Measurements from ENCODE around the gene ADAM15.
A peak's percentile ranks its signal among the peaks of the same experiment; 100 is the strongest.

- no peak for TF ChIP-seq SRF (IDR thresholded peaks at IDR 0.05; ENCODE audit: low read depth, low read length)
- no peak for TF ChIP-seq POLR2A (IDR thresholded peaks at IDR 0.05; ENCODE audit: control extremely low read depth in 1 of 2, low read depth in 2 of 2, low read length in 2 of 2)
- no peak for TF ChIP-seq JUN (IDR thresholded peaks at IDR 0.05; ENCODE audit: low read depth, low read length)
- TF ChIP-seq EZH2 (IDR thresholded peaks at IDR 0.05; ENCODE audit: low read depth, low read length, severe bottlenecking) = no peak
- TF ChIP-seq ATF3 (IDR thresholded peaks at IDR 0.05; ENCODE audit: insufficient read depth, low read depth, low read length) = no peak; the same call in 1 of the 2 replicates
- TF ChIP-seq NRF1 (IDR thresholded peaks at IDR 0.05; ENCODE audit: low read depth, low read length) = peak; percentile 42; the same call in 1 of the 2 replicates
- TF ChIP-seq, protein P1, sequence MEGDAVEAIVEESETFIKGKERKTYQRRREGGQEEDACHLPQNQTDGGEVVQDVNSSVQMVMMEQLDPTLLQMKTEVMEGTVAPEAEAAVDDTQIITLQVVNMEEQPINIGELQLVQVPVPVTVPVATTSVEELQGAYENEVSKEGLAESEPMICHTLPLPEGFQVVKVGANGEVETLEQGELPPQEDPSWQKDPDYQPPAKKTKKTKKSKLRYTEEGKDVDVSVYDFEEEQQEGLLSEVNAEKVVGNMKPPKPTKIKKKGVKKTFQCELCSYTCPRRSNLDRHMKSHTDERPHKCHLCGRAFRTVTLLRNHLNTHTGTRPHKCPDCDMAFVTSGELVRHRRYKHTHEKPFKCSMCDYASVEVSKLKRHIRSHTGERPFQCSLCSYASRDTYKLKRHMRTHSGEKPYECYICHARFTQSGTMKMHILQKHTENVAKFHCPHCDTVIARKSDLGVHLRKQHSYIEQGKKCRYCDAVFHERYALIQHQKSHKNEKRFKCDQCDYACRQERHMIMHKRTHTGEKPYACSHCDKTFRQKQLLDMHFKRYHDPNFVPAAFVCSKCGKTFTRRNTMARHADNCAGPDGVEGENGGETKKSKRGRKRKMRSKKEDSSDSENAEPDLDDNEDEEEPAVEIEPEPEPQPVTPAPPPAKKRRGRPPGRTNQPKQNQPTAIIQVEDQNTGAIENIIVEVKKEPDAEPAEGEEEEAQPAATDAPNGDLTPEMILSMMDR (IDR thresholded peaks at IDR 0.05; ENCODE audit: control extremely low read depth in 1 of 3, insufficient read depth in 1 of 3, low read depth in 1 of 3, low read length in 3 of 3) = peak in 2 of 3 experiments; percentile 98 to 100; a peak in 3 of 4 replicates
These were observed 10.4 kb downstream of the ADAM15 start for GRCh38 chr1:155061381-155062150.

All from H1 (cell line).